ENCODE measurements around the gene GPT2. TPM values are rescaled to one million over a fixed set of nuclear protein-coding genes. Genes with fewer than 3 reads are reported as not detected.
"Not testable (repeated sequence)": the region's sequence is repeated elsewhere in the genome, so short reads cannot be mapped to it uniquely, and the experiment has no call there.

GPT2 gene
- total and polyA plus RNA-seq, 4 donors, result 30.7 to 121 (median 76.6) TPM

DNA sequence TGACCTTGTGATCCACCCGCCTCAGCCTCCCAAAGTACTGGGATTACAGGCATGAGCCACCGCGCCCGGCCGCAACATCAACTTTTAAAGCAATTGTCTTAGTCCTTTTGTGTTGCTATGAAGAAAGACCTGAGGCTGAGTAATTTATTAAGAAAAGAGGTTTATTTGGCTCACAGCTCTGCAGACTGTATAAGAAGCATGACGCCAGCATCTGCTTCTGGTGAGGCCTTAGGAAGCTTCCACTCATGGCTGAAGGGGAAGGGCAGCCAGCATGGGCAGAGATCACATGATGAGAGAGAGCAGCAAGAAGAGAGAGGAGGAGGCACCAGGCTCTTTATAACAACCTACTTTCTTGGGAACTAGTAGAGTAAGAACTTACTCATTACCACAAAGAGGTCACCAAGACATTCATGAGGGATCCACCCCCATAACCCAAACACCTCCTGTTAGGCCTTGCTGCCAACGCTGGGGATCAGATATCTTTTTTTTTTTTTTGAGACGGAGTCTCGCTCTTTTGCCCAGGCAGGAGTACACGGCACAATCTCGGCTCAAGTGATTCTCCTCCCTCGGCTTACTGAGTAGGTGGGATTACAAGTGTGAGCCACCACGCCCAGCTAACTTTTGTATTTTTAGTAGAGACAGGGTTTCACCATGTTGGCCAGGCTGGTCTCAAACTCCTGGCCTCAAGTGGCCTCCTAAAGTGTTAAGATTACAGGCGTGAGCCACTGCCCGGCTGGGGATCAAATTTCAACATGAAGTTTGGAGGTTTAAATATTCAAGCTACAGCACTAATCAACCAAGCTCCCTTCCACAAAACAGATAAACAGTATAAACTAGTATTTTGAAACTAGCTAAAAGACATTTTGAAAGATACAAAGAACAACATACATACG is 21.4 kb upstream of the GPT2 start:
- Histone ChIP-seq H3K27me3 (ENCODE audit: control insufficient read depth, insufficient read depth, low read length) (no peaks in the 10 kb centered on the region), H3K4me1 (ENCODE audit: control insufficient read depth, insufficient read depth, low read length) (peaks cover 6% of the 10 kb centered on the region), H3K36me3 (ENCODE audit: control insufficient read depth, insufficient read depth, low read length) (no peaks in the 10 kb centered on the region), H3K4me3 (ENCODE audit: low read depth, low read length) (no peak overlapping the region), H3K9me3 (ENCODE audit: control insufficient read depth, insufficient read depth, low read length) (no peaks in the 10 kb centered on the region), H3K27ac (ENCODE audit: low read depth, low read length) (no peak overlapping the region)
- DNase-seq (ENCODE audit: low read depth in 4 of 6, low spot score in 6 of 6), result no peak
- WGBS (ENCODE audit: insufficient coverage), result 98% methylated on average over 7 of the region's 16 CpGs

DNA sequence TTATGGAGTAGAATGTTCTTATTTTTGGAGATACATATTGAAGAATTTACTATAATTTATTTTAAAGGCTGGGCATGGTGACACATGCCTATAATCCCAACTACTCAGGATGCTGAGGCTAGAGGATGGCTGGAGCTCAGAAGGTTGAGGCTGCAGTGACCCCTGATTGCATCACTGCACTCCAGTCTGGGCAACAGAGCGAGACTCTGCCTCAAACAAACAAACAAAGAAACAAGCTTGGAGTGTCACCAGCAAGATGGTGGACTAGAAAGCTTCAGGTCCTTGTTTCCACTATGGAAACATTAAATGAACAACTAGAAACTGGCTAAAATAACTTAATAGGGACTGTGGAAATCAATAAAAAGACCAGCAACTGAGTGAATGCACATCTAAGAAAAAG is 17.9 kb upstream of the GPT2 start:
- no peak for DNase-seq (ENCODE audit: low read depth in 4 of 6, low spot score in 6 of 6)
- no CpG with 5 or more reads among the region's 1 CpG for WGBS (ENCODE audit: insufficient coverage)
- Histone ChIP-seq H3K27me3 (ENCODE audit: control insufficient read depth, insufficient read depth, low read length) (no peaks in the 10 kb centered on the region), H3K9me3 (ENCODE audit: control insufficient read depth, insufficient read depth, low read length) (no peaks in the 10 kb centered on the region), H3K4me3 (ENCODE audit: low read depth, low read length) (no peak overlapping the region), H3K36me3 (ENCODE audit: control insufficient read depth, insufficient read depth, low read length) (no peaks in the 10 kb centered on the region), H3K27ac (ENCODE audit: low read depth, low read length) (no peak overlapping the region), H3K4me1 (ENCODE audit: control insufficient read depth, insufficient read depth, low read length) (no peaks in the 10 kb centered on the region)

GRCh38 chr16:46867486-46867885 is 16.7 kb upstream of the GPT2 start:
- not testable (repeated sequence) for H3K4me3 ChIP-seq (ENCODE audit: low read depth, low read length); DNase-seq (ENCODE audit: low read depth in 4 of 6, low spot score in 6 of 6); H3K9me3 ChIP-seq (ENCODE audit: control insufficient read depth, insufficient read depth, low read length); H3K4me1 ChIP-seq (ENCODE audit: control insufficient read depth, insufficient read depth, low read length); H3K27me3 ChIP-seq (ENCODE audit: control insufficient read depth, insufficient read depth, low read length); H3K36me3 ChIP-seq (ENCODE audit: control insufficient read depth, insufficient read depth, low read length); H3K27ac ChIP-seq (ENCODE audit: low read depth, low read length)
- WGBS (ENCODE audit: insufficient coverage), result no CpG with 5 or more reads among the region's 2 CpGs

GRCh38 chr16:46868891-46869290 is 15.3 kb upstream of the GPT2 start:
- not testable (repeated sequence) for H3K4me1 ChIP-seq (ENCODE audit: control insufficient read depth, insufficient read depth, low read length); DNase-seq (ENCODE audit: low read depth in 4 of 6, low spot score in 6 of 6); H3K9me3 ChIP-seq (ENCODE audit: control insufficient read depth, insufficient read depth, low read length); H3K36me3 ChIP-seq (ENCODE audit: control insufficient read depth, insufficient read depth, low read length); H3K27me3 ChIP-seq (ENCODE audit: control insufficient read depth, insufficient read depth, low read length); H3K4me3 ChIP-seq (ENCODE audit: low read depth, low read length); H3K27ac ChIP-seq (ENCODE audit: low read depth, low read length)
- WGBS (ENCODE audit: insufficient coverage), result 75% methylated on average over 1 of the region's 2 CpGs

DNA sequence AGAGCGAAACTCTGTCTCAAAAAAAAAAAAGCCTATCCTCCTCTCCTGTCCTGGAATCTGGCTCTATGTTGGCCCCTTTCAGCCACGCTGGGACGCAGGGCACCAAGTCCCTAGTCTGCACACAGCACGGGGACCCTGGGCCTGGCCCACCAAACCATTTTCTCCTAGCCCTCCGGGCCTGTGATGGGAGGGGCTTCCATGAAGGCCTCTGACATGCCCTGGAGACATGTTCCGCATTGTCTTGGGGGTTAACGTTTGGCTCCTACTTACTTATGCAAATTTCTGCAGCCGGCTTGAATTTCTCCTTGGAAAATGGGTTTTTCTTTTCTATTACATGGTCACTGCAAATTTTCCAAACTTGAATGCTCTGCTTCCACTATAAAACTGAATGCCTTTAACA is 12.6 kb upstream of the GPT2 start:
- peaks cover 4% of the 10 kb centered on the region for H3K4me1 ChIP-seq (ENCODE audit: control insufficient read depth, insufficient read depth, low read length)
- DNase-seq (ENCODE audit: low read depth in 4 of 6, low spot score in 6 of 6), result no peak
- no peaks in the 10 kb centered on the region for H3K27me3 ChIP-seq (ENCODE audit: control insufficient read depth, insufficient read depth, low read length)
- WGBS (ENCODE audit: insufficient coverage), result 100% methylated on average over 1 of the region's 8 CpGs
- no peak overlapping the region for H3K27ac ChIP-seq (ENCODE audit: low read depth, low read length)
- H3K4me3 ChIP-seq (ENCODE audit: low read depth, low read length), result no peak overlapping the region
- H3K9me3 ChIP-seq (ENCODE audit: control insufficient read depth, insufficient read depth, low read length), result no peaks in the 10 kb centered on the region
- H3K36me3 ChIP-seq (ENCODE audit: control insufficient read depth, insufficient read depth, low read length), result no peaks in the 10 kb centered on the region

- WGBS (ENCODE audit: insufficient coverage), result 100% methylated on average over 1 of the region's 3 CpGs
- Histone ChIP-seq H3K36me3 (ENCODE audit: control insufficient read depth, insufficient read depth, low read length) (no peaks in the 10 kb centered on the region), H3K27ac (ENCODE audit: low read depth, low read length) (no peak overlapping the region), H3K4me1 (ENCODE audit: control insufficient read depth, insufficient read depth, low read length) (peaks cover 4% of the 10 kb centered on the region), H3K9me3 (ENCODE audit: control insufficient read depth, insufficient read depth, low read length) (no peaks in the 10 kb centered on the region), H3K4me3 (ENCODE audit: low read depth, low read length) (no peak overlapping the region), H3K27me3 (ENCODE audit: control insufficient read depth, insufficient read depth, low read length) (no peaks in the 10 kb centered on the region)
- no peak for DNase-seq (ENCODE audit: low read depth in 4 of 6, low spot score in 6 of 6)
Observed at GRCh38 chr16:46873201-46873600, 11.0 kb upstream of the GPT2 start.

DNA sequence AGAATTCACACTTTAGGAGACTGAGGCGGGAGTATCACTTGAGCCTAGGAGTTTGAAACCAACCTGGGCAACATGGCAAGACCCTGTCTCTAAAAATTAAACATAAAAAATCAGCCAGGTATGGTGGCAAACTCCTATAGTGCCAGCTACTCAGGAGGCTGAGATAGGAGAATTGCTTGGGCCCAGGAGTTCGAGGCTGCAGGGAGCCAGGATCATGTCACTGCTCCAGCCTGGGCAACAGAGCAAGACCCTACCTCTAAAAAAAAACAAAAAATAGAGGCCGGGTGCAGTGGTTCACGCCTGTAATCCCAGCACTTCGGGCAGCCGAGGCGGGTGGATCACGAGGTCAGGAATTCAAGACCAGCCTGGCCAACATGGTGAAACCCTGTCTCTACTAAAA is 8.9 kb upstream of the GPT2 start:
- Histone ChIP-seq H3K4me1 (ENCODE audit: control insufficient read depth, insufficient read depth, low read length) (peaks cover 4% of the 10 kb centered on the region), H3K27ac (ENCODE audit: low read depth, low read length) (no peak overlapping the region), H3K4me3 (ENCODE audit: low read depth, low read length) (no peak overlapping the region), H3K36me3 (ENCODE audit: control insufficient read depth, insufficient read depth, low read length) (no peaks in the 10 kb centered on the region), H3K27me3 (ENCODE audit: control insufficient read depth, insufficient read depth, low read length) (no peaks in the 10 kb centered on the region), H3K9me3 (ENCODE audit: control insufficient read depth, insufficient read depth, low read length) (no peaks in the 10 kb centered on the region)
- WGBS (ENCODE audit: insufficient coverage), result 94% methylated on average over 3 of the region's 8 CpGs
- no peak for DNase-seq (ENCODE audit: low read depth in 4 of 6, low spot score in 6 of 6)

GRCh38 chr16:46882304-46882939 is 1.7 kb upstream of the GPT2 start:
- H3K4me3 ChIP-seq (ENCODE audit: low read depth, low read length), result no peak overlapping the region
- H3K36me3 ChIP-seq (ENCODE audit: control insufficient read depth, insufficient read depth, low read length), result peaks cover 10% of the 10 kb centered on the region
- peak overlapping the region; percentile 94 for H3K27ac ChIP-seq (ENCODE audit: low read depth, low read length)
- 73% methylated on average over 3 of the region's 9 CpGs for WGBS (ENCODE audit: insufficient coverage)
- no peaks in the 10 kb centered on the region for H3K9me3 ChIP-seq (ENCODE audit: control insufficient read depth, insufficient read depth, low read length)
- no peak for DNase-seq (ENCODE audit: low read depth in 4 of 6, low spot score in 6 of 6)
- H3K4me1 ChIP-seq (ENCODE audit: control insufficient read depth, insufficient read depth, low read length), result peaks cover 31% of the 10 kb centered on the region
- H3K27me3 ChIP-seq (ENCODE audit: control insufficient read depth, insufficient read depth, low read length), result no peaks in the 10 kb centered on the region

GRCh38 chr16:46882940-46883307 is 1.2 kb upstream of the GPT2 start:
- H3K36me3 ChIP-seq (ENCODE audit: control insufficient read depth, insufficient read depth, low read length), result peaks cover 14% of the 10 kb centered on the region
- H3K27ac ChIP-seq (ENCODE audit: low read depth, low read length), result peak overlapping the region; percentile 94
- H3K9me3 ChIP-seq (ENCODE audit: control insufficient read depth, insufficient read depth, low read length), result no peaks in the 10 kb centered on the region
- no CpG with 5 or more reads among the region's 6 CpGs for WGBS (ENCODE audit: insufficient coverage)
- peak overlapping the region; percentile 68 for H3K4me3 ChIP-seq (ENCODE audit: low read depth, low read length)
- H3K27me3 ChIP-seq (ENCODE audit: control insufficient read depth, insufficient read depth, low read length), result no peaks in the 10 kb centered on the region
- DNase-seq (ENCODE audit: low read depth in 4 of 6, low spot score in 6 of 6), result no peak
- peaks cover 36% of the 10 kb centered on the region for H3K4me1 ChIP-seq (ENCODE audit: control insufficient read depth, insufficient read depth, low read length)

- Histone ChIP-seq H3K4me3 (ENCODE audit: low read depth, low read length) (peak overlapping the region; percentile 68), H3K27ac (ENCODE audit: low read depth, low read length) (peak overlapping the region; percentile 94), H3K27me3 (ENCODE audit: control insufficient read depth, insufficient read depth, low read length) (no peaks in the 10 kb centered on the region), H3K9me3 (ENCODE audit: control insufficient read depth, insufficient read depth, low read length) (no peaks in the 10 kb centered on the region), H3K36me3 (ENCODE audit: control insufficient read depth, insufficient read depth, low read length) (peaks cover 15% of the 10 kb centered on the region), H3K4me1 (ENCODE audit: control insufficient read depth, insufficient read depth, low read length) (peaks cover 38% of the 10 kb centered on the region)
- peak in 1 of 6 donors; percentile 36 for DNase-seq (ENCODE audit: low read depth in 4 of 6, low spot score in 6 of 6)
- WGBS (ENCODE audit: insufficient coverage), result 2% methylated on average over 5 of the region's 10 CpGs
Observed at GRCh38 chr16:46883353-46883689, 841 bp upstream of the GPT2 start.
